ENCODE measurements around the gene UBE2R2. TPM values are rescaled to one million over a fixed set of nuclear protein-coding genes. Genes with fewer than 3 reads are reported as not detected.
A peak's percentile ranks its signal among the peaks of the same experiment; 100 is the strongest.
"Not testable (repeated sequence)": the region's sequence is repeated elsewhere in the genome, so short reads cannot be mapped to it uniquely, and the experiment has no call there.

Gene UBE2R2
- total and polyA plus RNA-seq, 4 donors = 18.1 to 35.4 (median 26.6) TPM

GRCh38 chr9:33861917-33862453 lies 45.0 kb downstream of the UBE2R2 start:
- Histone ChIP-seq H3K4me3 (ENCODE audit: low read length in 2 of 2) (no peak overlapping the region), H3K4me1 (ENCODE audit: control insufficient read depth in 1 of 2, insufficient read depth in 2 of 2, low read length in 2 of 2) (no peaks in the 10 kb centered on the region), H3K27ac (ENCODE audit: low read depth in 1 of 2, low read length in 2 of 2) (no peak overlapping the region), H3K9me3 (ENCODE audit: control insufficient read depth, low read length) (no peaks in the 10 kb centered on the region), H3K27me3 (ENCODE audit: control insufficient read depth in 1 of 2, insufficient read depth in 2 of 2, low read length in 1 of 2) (no peaks in the 10 kb centered on the region), H3K36me3 (ENCODE audit: control insufficient read depth in 1 of 2, insufficient read depth in 2 of 2, low read length in 1 of 2) (peaks cover 0 to 1% of the 10 kb centered on the region in 2 donors)
- DNase-seq (no peak), ATAC-seq (ENCODE audit: low FRiP score) (no peak)
- intact Hi-C loops (cut with DNase I) = no loop called here
- 90 to 91% methylated on average over 10 of the region's 10 CpGs for WGBS, 2 donors

- H3K9me3 ChIP-seq (ENCODE audit: control insufficient read depth, low read length); DNase-seq; H3K27me3 ChIP-seq (ENCODE audit: control insufficient read depth in 1 of 2, insufficient read depth in 2 of 2, low read length in 1 of 2); H3K4me1 ChIP-seq (ENCODE audit: control insufficient read depth in 1 of 2, insufficient read depth in 2 of 2, low read length in 2 of 2); H3K4me3 ChIP-seq (ENCODE audit: low read length in 2 of 2); ATAC-seq (ENCODE audit: low FRiP score); H3K27ac ChIP-seq (ENCODE audit: low read depth in 1 of 2, low read length in 2 of 2); H3K36me3 ChIP-seq (ENCODE audit: control insufficient read depth in 1 of 2, insufficient read depth in 2 of 2, low read length in 1 of 2); intact Hi-C loops (cut with DNase I): not testable (repeated sequence)
- 96 to 98% methylated on average over 8 of the region's 8 CpGs for WGBS, 2 donors
These were observed 46.1 kb downstream of the UBE2R2 start for GRCh38 chr9:33863027-33863426.

- Histone ChIP-seq H3K27me3 (ENCODE audit: control insufficient read depth in 1 of 2, insufficient read depth in 2 of 2, low read length in 1 of 2) (no peaks in the 10 kb centered on the region), H3K4me1 (ENCODE audit: control insufficient read depth in 1 of 2, insufficient read depth in 2 of 2, low read length in 2 of 2) (no peaks in the 10 kb centered on the region), H3K4me3 (ENCODE audit: low read length in 2 of 2) (no peak overlapping the region), H3K27ac (ENCODE audit: low read depth in 1 of 2, low read length in 2 of 2) (peak overlapping the region in 1 of 2 donors; percentile 2), H3K9me3 (ENCODE audit: control insufficient read depth, low read length) (no peaks in the 10 kb centered on the region), H3K36me3 (ENCODE audit: control insufficient read depth in 1 of 2, insufficient read depth in 2 of 2, low read length in 1 of 2) (peaks cover 0 to 1% of the 10 kb centered on the region in 2 donors)
- intact Hi-C loops (cut with DNase I) = no loop called here
- 32 to 38% methylated on average over 11 of the region's 11 CpGs for WGBS, 2 donors
- DNase-seq (peak in 1 of 2 donors; percentile 74), ATAC-seq (ENCODE audit: low FRiP score) (peak; percentile 78)
These were observed 50.9 kb downstream of the UBE2R2 start for GRCh38 chr9:33867747-33868439.

GRCh38 chr9:33868440-33868973 lies 51.5 kb downstream of the UBE2R2 start:
- ATAC-seq (ENCODE audit: low FRiP score) (peak; percentile 85), DNase-seq (no peak)
- intact Hi-C loops (cut with DNase I) = no loop called here
- no peak overlapping the region for H3K4me3 ChIP-seq (ENCODE audit: low read length in 2 of 2)
- H3K27me3 ChIP-seq (ENCODE audit: control insufficient read depth in 1 of 2, insufficient read depth in 2 of 2, low read length in 1 of 2) = no peaks in the 10 kb centered on the region
- H3K9me3 ChIP-seq (ENCODE audit: control insufficient read depth, low read length) = no peaks in the 10 kb centered on the region
- H3K4me1 ChIP-seq (ENCODE audit: control insufficient read depth in 1 of 2, insufficient read depth in 2 of 2, low read length in 2 of 2) = no peaks in the 10 kb centered on the region
- H3K36me3 ChIP-seq (ENCODE audit: control insufficient read depth in 1 of 2, insufficient read depth in 2 of 2, low read length in 1 of 2) = peaks cover 0 to 1% of the 10 kb centered on the region in 2 donors
- 1 to 9% methylated on average over 3 of the region's 3 CpGs for WGBS, 2 donors
- no peak overlapping the region for H3K27ac ChIP-seq (ENCODE audit: low read depth in 1 of 2, low read length in 2 of 2)

GRCh38 chr9:33869243-33869642 lies 52.3 kb downstream of the UBE2R2 start:
- WGBS, 2 donors = 98% methylated on average over 4 of the region's 4 CpGs
- not testable (repeated sequence) for H3K27ac ChIP-seq (ENCODE audit: low read depth in 1 of 2, low read length in 2 of 2)

GRCh38 chr9:33877727-33878489 lies 60.9 kb downstream of the UBE2R2 start:
- Histone ChIP-seq H3K9me3 (ENCODE audit: control insufficient read depth, low read length) (no peaks in the 10 kb centered on the region), H3K27ac (ENCODE audit: low read depth in 1 of 2, low read length in 2 of 2) (no peak overlapping the region), H3K4me1 (ENCODE audit: control insufficient read depth in 1 of 2, insufficient read depth in 2 of 2, low read length in 2 of 2) (peaks cover 0 to 2% of the 10 kb centered on the region in 2 donors), H3K36me3 (ENCODE audit: control insufficient read depth in 1 of 2, insufficient read depth in 2 of 2, low read length in 1 of 2) (no peaks in the 10 kb centered on the region), H3K4me3 (ENCODE audit: low read length in 2 of 2) (no peak overlapping the region), H3K27me3 (ENCODE audit: control insufficient read depth in 1 of 2, insufficient read depth in 2 of 2, low read length in 1 of 2) (no peaks in the 10 kb centered on the region)
- WGBS, 2 donors = 60 to 67% methylated on average over 10 of the region's 10 CpGs
- intact Hi-C loops (cut with DNase I) = no loop called here
- ATAC-seq (ENCODE audit: low FRiP score) = no peak
- no peak for DNase-seq

More at GRCh38 chr9:33869243-33869642, 52.3 kb downstream of the UBE2R2 start:
- intact Hi-C loops (cut with DNase I); H3K4me1 ChIP-seq (ENCODE audit: control insufficient read depth in 1 of 2, insufficient read depth in 2 of 2, low read length in 2 of 2); H3K36me3 ChIP-seq (ENCODE audit: control insufficient read depth in 1 of 2, insufficient read depth in 2 of 2, low read length in 1 of 2); H3K4me3 ChIP-seq (ENCODE audit: low read length in 2 of 2); DNase-seq; ATAC-seq (ENCODE audit: low FRiP score); H3K9me3 ChIP-seq (ENCODE audit: control insufficient read depth, low read length); H3K27me3 ChIP-seq (ENCODE audit: control insufficient read depth in 1 of 2, insufficient read depth in 2 of 2, low read length in 1 of 2): not testable (repeated sequence)

- Histone ChIP-seq H3K27ac (ENCODE audit: low read depth in 1 of 2, low read length in 2 of 2) (no peak overlapping the region), H3K36me3 (ENCODE audit: control insufficient read depth in 1 of 2, insufficient read depth in 2 of 2, low read length in 1 of 2) (no peaks in the 10 kb centered on the region), H3K9me3 (ENCODE audit: control insufficient read depth, low read length) (no peaks in the 10 kb centered on the region), H3K4me3 (ENCODE audit: low read length in 2 of 2) (no peak overlapping the region), H3K4me1 (ENCODE audit: control insufficient read depth in 1 of 2, insufficient read depth in 2 of 2, low read length in 2 of 2) (peaks cover 0 to 2% of the 10 kb centered on the region in 2 donors), H3K27me3 (ENCODE audit: control insufficient read depth in 1 of 2, insufficient read depth in 2 of 2, low read length in 1 of 2) (no peaks in the 10 kb centered on the region)
- peak; percentile 56 for ATAC-seq (ENCODE audit: low FRiP score)
- 80 to 81% methylated on average over 7 of the region's 7 CpGs for WGBS, 2 donors
- DNase-seq = no peak
- intact Hi-C loops (cut with DNase I) = no loop called here
These were observed 61.9 kb downstream of the UBE2R2 start for GRCh38 chr9:33878691-33879366.

GRCh38 chr9:33880211-33881089 lies 63.5 kb downstream of the UBE2R2 start:
- intact Hi-C loops (cut with DNase I) = no loop called here
- no peak for DNase-seq
- Histone ChIP-seq H3K4me3 (ENCODE audit: low read length in 2 of 2) (no peak overlapping the region), H3K27me3 (ENCODE audit: control insufficient read depth in 1 of 2, insufficient read depth in 2 of 2, low read length in 1 of 2) (no peaks in the 10 kb centered on the region), H3K36me3 (ENCODE audit: control insufficient read depth in 1 of 2, insufficient read depth in 2 of 2, low read length in 1 of 2) (no peaks in the 10 kb centered on the region), H3K27ac (ENCODE audit: low read depth in 1 of 2, low read length in 2 of 2) (no peak overlapping the region), H3K9me3 (ENCODE audit: control insufficient read depth, low read length) (no peaks in the 10 kb centered on the region), H3K4me1 (ENCODE audit: control insufficient read depth in 1 of 2, insufficient read depth in 2 of 2, low read length in 2 of 2) (peaks cover 2 to 5% of the 10 kb centered on the region in 2 donors)
- 93 to 94% methylated on average over 8 of the region's 8 CpGs for WGBS, 2 donors
- no peak for ATAC-seq (ENCODE audit: low FRiP score)

Measured in aorta (tissue), 5 donors.